GM18907 (cell line): ENCODE results near the gene CAPN7.
"Not testable (repeated sequence)": the region's sequence is repeated elsewhere in the genome, so short reads cannot be mapped to it uniquely, and the experiment has no call there.

Source experiments
- ATAC-seq: cut with Tn5 transposase; IDR thresholded peaks from one replicate; pipeline ENCODE4 v1.9.1; 2021; ENCODE audit warnings: mild to moderate bottlenecking, moderate library complexity; ENCODE audit not compliant: unreplicated experiment

CAPN7 gene

DNA sequence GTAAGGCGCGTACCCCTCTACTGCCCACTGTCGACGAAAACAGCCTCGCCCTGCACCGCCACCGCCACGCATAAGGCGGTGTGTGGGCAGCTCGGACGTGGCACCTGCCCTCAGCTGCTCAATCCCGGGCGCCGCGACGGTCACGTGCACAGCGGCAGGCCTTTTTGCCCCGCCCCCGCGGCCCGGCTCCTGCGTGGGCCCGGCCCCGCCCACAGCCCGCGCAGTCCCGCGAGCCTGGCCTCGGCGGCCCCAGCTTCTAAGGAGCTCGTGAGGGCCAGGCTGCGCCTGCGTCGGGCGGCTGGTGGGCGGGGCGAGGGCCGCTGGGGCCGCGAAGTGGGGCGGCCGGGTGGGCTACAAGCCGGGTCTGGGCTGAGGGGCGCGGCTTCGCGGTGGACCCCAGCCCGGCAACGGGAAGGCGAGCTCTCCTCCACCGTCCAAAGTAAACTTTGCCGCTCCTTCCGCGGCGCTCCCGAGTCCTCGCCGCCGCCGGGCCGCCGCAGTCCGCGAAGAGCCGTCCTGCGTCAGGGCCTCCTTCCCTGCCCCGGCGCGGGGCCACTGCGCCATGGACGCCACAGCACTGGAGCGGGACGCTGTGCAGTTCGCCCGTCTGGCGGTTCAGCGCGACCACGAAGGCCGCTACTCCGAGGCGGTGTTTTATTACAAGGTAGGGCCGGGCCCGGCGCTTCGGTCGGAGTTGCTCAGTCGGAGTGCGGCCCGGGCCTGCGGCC lies at the start of gene CAPN7:
TSS of gene CAPN7 (plus strand) at position 313 of the 728 bp plus-strand sequence. CDS start at position 563, 250 bp downstream.
- peak; percentile 91 for ATAC-seq

- ATAC-seq = no peak
Observed at GRCh38 chr3:15157441-15157840, 48.6 kb upstream of the CAPN7 start.

- ATAC-seq = peak; percentile 53
Observed at GRCh38 chr3:15159501-15160136, 46.4 kb upstream of the CAPN7 start.

GRCh38 chr3:15160662-15161061 lies 45.4 kb upstream of the CAPN7 start:
- ATAC-seq = no peak

DNA sequence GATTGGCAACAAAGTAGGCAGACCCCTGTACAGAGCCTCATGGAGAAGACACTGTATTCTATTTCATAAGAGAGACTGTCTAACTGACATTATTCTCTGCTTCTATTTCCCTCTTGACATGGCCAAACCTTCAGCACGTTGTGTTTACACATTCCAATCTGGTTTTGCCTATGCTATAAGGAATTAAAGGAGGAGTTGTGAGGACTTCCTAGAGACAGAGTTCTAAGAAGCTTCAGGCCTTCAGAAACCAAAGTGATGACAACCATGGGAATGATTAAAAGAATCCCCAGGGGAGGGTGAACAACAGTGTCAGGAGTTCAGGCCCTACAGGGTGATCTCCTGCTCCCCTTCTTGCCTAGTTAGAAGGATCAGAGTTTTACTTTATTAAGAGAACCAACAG lies 44.9 kb upstream of the CAPN7 start:
- no peak for ATAC-seq

GRCh38 chr3:15163656-15164055 lies 42.4 kb upstream of the CAPN7 start:
- not testable (repeated sequence) for ATAC-seq

- ATAC-seq = no peak
Observed at GRCh38 chr3:15164340-15164739, 41.7 kb upstream of the CAPN7 start.

GRCh38 chr3:15165061-15165460 lies 41.0 kb upstream of the CAPN7 start:
- no peak for ATAC-seq

GRCh38 chr3:15166391-15166790 lies 39.7 kb upstream of the CAPN7 start:
- not testable (repeated sequence) for ATAC-seq

- ATAC-seq = peak; percentile 90
Observed at GRCh38 chr3:15171096-15171495, 35.0 kb upstream of the CAPN7 start.

GRCh38 chr3:15172806-15173205 lies 33.2 kb upstream of the CAPN7 start:
- ATAC-seq = no peak

GRCh38 chr3:15174953-15175352 lies 31.1 kb upstream of the CAPN7 start:
- ATAC-seq = no peak

- no peak for ATAC-seq
Observed at GRCh38 chr3:15175605-15176004, 30.4 kb upstream of the CAPN7 start.

DNA sequence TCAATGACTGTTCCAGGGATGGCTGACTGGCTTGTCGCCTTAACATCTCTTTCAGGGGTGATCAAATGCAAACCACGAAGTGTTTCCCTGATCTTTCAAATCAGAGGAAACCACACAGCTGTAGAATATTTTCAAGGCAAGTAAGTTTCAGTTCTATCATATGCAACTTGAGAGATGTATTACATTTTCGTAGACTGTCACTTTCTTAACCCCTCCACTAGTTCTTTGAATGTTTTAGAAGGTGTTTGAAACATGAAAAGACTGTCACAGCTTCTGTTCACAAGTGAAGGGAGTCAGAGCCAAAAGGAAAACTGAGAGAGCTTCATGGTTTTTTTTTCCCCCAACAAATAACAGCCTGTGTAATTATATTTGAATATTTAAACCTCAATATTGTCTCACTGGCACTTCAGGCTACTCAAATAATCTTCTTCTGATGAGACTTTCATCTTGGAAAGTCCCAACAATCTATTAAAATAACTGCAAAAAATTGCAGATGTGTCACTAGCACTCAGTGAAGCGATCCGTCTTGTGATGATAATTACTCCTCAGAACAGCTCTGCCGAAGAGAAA lies 25.9 kb upstream of the CAPN7 start:
- ATAC-seq = peak; percentile 69

DNA sequence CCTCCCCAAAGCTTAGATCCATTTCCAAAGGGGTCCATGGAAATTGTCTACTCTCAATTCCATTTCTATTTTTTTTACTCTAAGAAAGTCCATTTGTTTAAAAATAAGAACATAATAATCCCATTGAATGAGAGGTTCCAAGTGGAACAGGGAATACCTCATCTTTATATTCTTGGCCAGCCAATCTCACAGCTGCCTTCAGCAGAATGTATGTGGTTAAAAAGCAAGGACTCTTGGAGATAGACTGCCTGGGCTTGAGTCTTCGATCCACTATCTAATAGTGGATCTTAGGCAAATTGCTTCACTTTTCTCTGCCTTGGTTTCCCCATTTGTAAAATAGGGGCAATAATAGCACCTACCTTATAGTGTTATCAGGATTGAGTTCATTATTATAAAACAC lies 24.5 kb upstream of the CAPN7 start:
- no peak for ATAC-seq

- ATAC-seq = no peak
Observed at GRCh38 chr3:15181963-15182362, 24.1 kb upstream of the CAPN7 start.

GRCh38 chr3:15183011-15183410 lies 23.0 kb upstream of the CAPN7 start:
- ATAC-seq = no peak

DNA sequence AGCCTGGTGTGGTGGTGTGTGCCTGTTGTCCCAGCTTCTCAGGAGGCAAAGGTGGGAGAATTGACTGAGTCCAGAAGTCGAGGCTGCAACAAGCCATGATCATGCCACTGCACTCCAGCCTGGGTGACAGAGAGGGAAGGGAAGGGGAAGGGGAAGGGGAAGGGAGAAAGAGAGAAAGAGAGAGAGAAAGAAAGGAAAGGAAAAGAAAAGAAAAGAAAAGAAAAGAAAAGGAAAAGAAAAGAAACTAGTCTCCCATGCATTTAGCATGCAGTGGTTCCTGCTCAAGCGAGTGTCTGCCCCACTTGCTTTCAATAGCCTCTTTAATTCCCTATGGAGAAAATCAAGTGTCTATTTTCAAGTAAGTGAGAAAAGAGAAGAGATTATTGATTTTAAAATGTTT lies 20.6 kb upstream of the CAPN7 start:
- no peak for ATAC-seq

DNA sequence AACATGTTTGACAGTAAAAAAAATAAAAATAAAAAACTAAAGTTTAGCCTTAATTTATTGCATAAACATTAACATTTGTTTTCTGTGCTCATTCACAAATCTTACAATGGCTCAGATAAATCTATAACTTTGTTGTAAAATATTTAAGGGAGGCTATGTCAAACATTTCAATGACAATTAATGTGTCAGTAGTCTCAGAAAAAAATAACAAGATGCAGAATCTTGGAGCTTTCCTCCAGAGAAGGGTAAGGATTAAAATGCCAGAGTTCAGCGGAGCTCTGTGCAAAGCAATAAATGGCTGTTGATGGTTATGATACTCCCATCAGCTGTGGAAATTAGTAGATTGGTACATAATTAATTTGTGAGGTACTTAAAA lies 20.0 kb upstream of the CAPN7 start:
- ATAC-seq = no peak

- ATAC-seq = not testable (repeated sequence)
Observed at GRCh38 chr3:15186477-15187164, 19.4 kb upstream of the CAPN7 start.

GRCh38 chr3:15197340-15198029 lies 8.6 kb upstream of the CAPN7 start:
- no peak for ATAC-seq
